ENCODE results near the gene FST. TPM values are rescaled to one million over a fixed set of nuclear protein-coding genes. Genes with fewer than 3 reads are reported as not detected.
A peak's percentile ranks its signal among the peaks of the same experiment; 100 is the strongest.

FST gene
- polyA plus RNA-seq, 1 of the 3 experiments (the other 2 are of a cell fraction): 157 TPM

GRCh38 chr5:53479590-53480415 lies 626 bp upstream of the FST start (continued):
- TF ChIP-seq, protein P1, sequence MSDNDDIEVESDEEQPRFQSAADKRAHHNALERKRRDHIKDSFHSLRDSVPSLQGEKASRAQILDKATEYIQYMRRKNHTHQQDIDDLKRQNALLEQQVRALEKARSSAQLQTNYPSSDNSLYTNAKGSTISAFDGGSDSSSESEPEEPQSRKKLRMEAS (IDR thresholded peaks at IDR 0.05; ENCODE audit: low read depth): no peak
- TF ChIP-seq TEAD4 (IDR thresholded peaks at IDR 0.05; ENCODE audit: borderline replicate concordance, insufficient read depth) (0 out of 2 replicates have a peak, but pooled peaks have one; percentile 6), GABPA (IDR thresholded peaks at IDR 0.05; ENCODE audit: low read depth) (no peak), YY1 (IDR thresholded peaks at IDR 0.05; ENCODE audit: low read depth) (no peak)

DNA sequence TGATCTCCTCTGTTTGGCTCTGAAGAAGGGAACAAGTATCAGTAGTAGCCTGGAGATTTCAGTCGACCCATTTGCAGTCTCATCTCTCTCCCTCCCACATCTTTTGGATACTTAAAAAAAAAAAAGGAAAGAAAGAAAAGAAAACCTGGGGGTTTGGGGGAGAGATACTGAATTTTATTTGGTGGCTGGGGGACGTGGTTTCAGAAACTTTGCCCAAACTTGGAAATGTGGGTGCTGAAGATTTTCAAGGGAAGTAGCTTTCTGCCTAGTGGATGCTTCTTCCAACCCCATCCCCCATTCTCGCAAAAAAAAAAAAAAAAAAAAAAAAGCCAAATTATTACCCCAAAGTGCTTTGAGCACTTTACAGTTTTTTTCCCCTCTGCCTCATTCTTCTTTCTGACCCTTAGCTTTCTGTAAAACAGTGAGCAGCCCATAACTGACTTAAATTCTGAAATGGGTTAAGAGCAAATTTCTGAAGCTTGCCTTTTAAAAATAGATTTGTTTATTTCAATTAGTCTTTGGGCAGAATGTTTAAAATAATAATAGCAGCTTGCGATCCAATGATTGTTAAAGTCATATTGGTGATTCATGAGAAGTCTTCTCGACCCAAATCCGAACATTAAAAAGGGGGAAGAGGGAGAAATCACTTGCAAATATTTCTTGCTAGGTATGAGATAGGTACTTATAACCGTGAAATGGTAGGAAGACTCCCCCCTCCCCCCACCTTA lies 894 bp downstream of the FST start:
- Histone ChIP-seq H3K4me2 (peak overlapping the region; percentile 83), H2AFZ (ENCODE audit: low read depth) (peak overlapping the region; percentile 63), H3F3A (replicated peaks; ENCODE audit: insufficient read depth) (peaks cover 50% of the 10 kb centered on the region), H3K36me3 (replicated peaks in 1 of 2; ENCODE audit: control insufficient read depth in 1 of 2, insufficient read depth in 2 of 2, low read length in 1 of 2) (peaks cover 9 to 30% of the 10 kb centered on the region in 2 experiments), H3K4me1 (ENCODE audit: control insufficient read depth in 1 of 2, insufficient read depth in 2 of 2, low read depth in 1 of 2, low read length in 1 of 2) (peaks cover 11 to 21% of the 10 kb centered on the region in 2 experiments), H3K27ac (ENCODE audit: low read depth in 2 of 2, low read length in 1 of 2) (peak overlapping the region in 1 of 2 experiments; percentile 99; a peak in 2 of 4 replicates), H4K20me1 (ENCODE audit: insufficient read depth) (no peaks in the 10 kb centered on the region), H3K9ac (peak overlapping the region; percentile 98), H3K79me2 (ENCODE audit: insufficient read depth) (peaks cover 57% of the 10 kb centered on the region), H3K27me3 (ENCODE audit: insufficient read depth) (no peaks in the 10 kb centered on the region), H3K9me2 (no peaks in the 10 kb centered on the region), H3K4me3 (ENCODE audit: low read depth in 2 of 2, low read length in 1 of 2) (peak overlapping the region; percentile 68 to 99), H3K9me3 (no peaks in the 10 kb centered on the region)
- 0% methylated on average over 7 of the region's 7 CpGs for WGBS (ENCODE audit: low lambda C conversion rate)
- no peak for DNase-seq
- ChIA-PET CTCF (interaction anchor here (0.6 to 2.3 kb wide), 5 partner anchors 17 to 1029 kb away, joined by 3 to 9 read pairs (median 3); no protein-coding TSS in a partner anchor), POLR2A (no interaction called here)
- TF ChIP-seq MXI1 (IDR thresholded peaks at IDR 0.05; ENCODE audit: low read depth, low read length) (no peak), SIN3A (IDR thresholded peaks at IDR 0.05; ENCODE audit: borderline replicate concordance, low read depth, low read length) (0 out of 2 replicates have a peak, but pooled peaks have one; percentile 11), TAF1 (IDR thresholded peaks at IDR 0.05; ENCODE audit: borderline replicate concordance, low read depth, low read length) (peak; percentile 13; the same call in 1 of the 2 replicates)

- Histone ChIP-seq H3K79me2 (ENCODE audit: insufficient read depth) (peaks cover 63% of the 10 kb centered on the region), H3K4me1 (ENCODE audit: control insufficient read depth in 1 of 2, insufficient read depth in 2 of 2, low read depth in 1 of 2, low read length in 1 of 2) (peaks cover 11 to 21% of the 10 kb centered on the region in 2 experiments), H4K20me1 (ENCODE audit: insufficient read depth) (no peaks in the 10 kb centered on the region), H3K27me3 (ENCODE audit: insufficient read depth) (no peaks in the 10 kb centered on the region), H3K9me2 (no peaks in the 10 kb centered on the region), H3K4me2 (peak overlapping the region; percentile 83), H3K9me3 (no peaks in the 10 kb centered on the region), H3K36me3 (replicated peaks in 1 of 2; ENCODE audit: control insufficient read depth in 1 of 2, insufficient read depth in 2 of 2, low read length in 1 of 2) (peaks cover 11 to 38% of the 10 kb centered on the region in 2 experiments), H3K4me3 (ENCODE audit: low read depth in 2 of 2, low read length in 1 of 2) (peak overlapping the region; percentile 68 to 99), H3K27ac (ENCODE audit: low read depth in 2 of 2, low read length in 1 of 2) (peak overlapping the region in 1 of 2 experiments; percentile 99; a peak in 2 of 4 replicates), H3F3A (replicated peaks; ENCODE audit: insufficient read depth) (peaks cover 56% of the 10 kb centered on the region), H2AFZ (ENCODE audit: low read depth) (peak overlapping the region; percentile 63), H3K9ac (peak overlapping the region; percentile 98)
- TF ChIP-seq CHD2 (IDR thresholded peaks at IDR 0.05; ENCODE audit: low read length, partially characterized antibody) (peak; percentile 14), SIN3A (IDR thresholded peaks at IDR 0.05; ENCODE audit: borderline replicate concordance, low read depth, low read length) (peak; percentile 36; the same call in 1 of the 2 replicates), CTCF (IDR thresholded peaks at IDR 0.05) (peak; percentile 24; the same call in 1 of the 2 replicates), RFX5 (IDR thresholded peaks at IDR 0.05; ENCODE audit: low read length) (no peak), TAF1 (IDR thresholded peaks at IDR 0.05; ENCODE audit: borderline replicate concordance, low read depth, low read length) (no peak), MXI1 (IDR thresholded peaks at IDR 0.05; ENCODE audit: low read depth, low read length) (peak; percentile 29; the same call in 1 of the 2 replicates), TCF12 (IDR thresholded peaks at IDR 0.05) (no peak), FOXM1 (IDR thresholded peaks at IDR 0.05; ENCODE audit: low read depth) (no peak), POLR2AphosphoS5 (IDR thresholded peaks at IDR 0.05; ENCODE audit: low read depth, low read length) (0 out of 2 replicates have a peak, but pooled peaks have one; percentile 15), JUND (IDR thresholded peaks at IDR 0.05) (no peak)
- peak; percentile 65 for DNase-seq
- ChIA-PET CTCF (interaction anchor here (0.8 to 2.3 kb wide), 4 partner anchors 735 to 752 kb away, joined by 3 to 9 read pairs (median 4); no protein-coding TSS in a partner anchor), POLR2A (interaction anchor here (0.7 kb wide), 1 partner anchor 91 kb away, joined by 3 read pairs; no protein-coding TSS in a partner anchor)
- WGBS (ENCODE audit: low lambda C conversion rate): 2% methylated on average over 20 of the region's 36 CpGs
Observed at GRCh38 chr5:53481887-53482716, 1.7 kb downstream of the FST start.
